Karpas-422 (cell line): Measurements from ENCODE around the gene MMS22L. TPM values are rescaled to one million over a fixed set of nuclear protein-coding genes. Genes with fewer than 3 reads are reported as not detected.

Source experiments
- DNase-seq: peaks from one replicate; pipeline ENCODE4 v3.0.0-alpha.2; 2015
- H2AFZ ChIP-seq: fragments of 200-600 bp; sonication (generic); 2 replicates; pipeline ENCODE4 v1.6.1; 2014; ENCODE audit warnings: antibody characterized with exemption, low read length, mixed read lengths
- H3K27ac ChIP-seq: fragments of 200-600 bp; sonication (generic); 2 replicates; pipeline ENCODE4 v1.5.1; 2014; ENCODE audit warnings: mild to moderate bottlenecking, low read length, moderate library complexity
- H3K27me3 ChIP-seq: fragments of 200-600 bp; sonication (generic); 2 replicates; pipeline ENCODE4 v1.6.1; 2014; ENCODE audit warnings: low read length, mixed read lengths
- H3K36me3 ChIP-seq: fragments of 200-600 bp; sonication (generic); 2 replicates; pipeline ENCODE4 v1.6.1; 2014; ENCODE audit warnings: low read length, mixed read lengths; ENCODE audit not compliant: insufficient read depth
- H3K4me1 ChIP-seq: fragments of 200-600 bp; sonication (generic); 2 replicates; pipeline ENCODE4 v1.6.1; 2014; ENCODE audit warnings: mild to moderate bottlenecking, low read length, mixed read lengths
- H3K4me2 ChIP-seq: fragments of 200-600 bp; sonication (generic); 2 replicates; pipeline ENCODE4 v1.6.1; 2014; ENCODE audit warnings: low read length, low read depth, mild to moderate bottlenecking; ENCODE audit not compliant: poor library complexity, severe bottlenecking
- H3K4me3 ChIP-seq: fragments of 200-600 bp; sonication (generic); 2 replicates; pipeline ENCODE4 v1.5.1; 2014; ENCODE audit warnings: mild to moderate bottlenecking, antibody characterized with exemption, low read length, mixed read lengths
- H3K79me2 ChIP-seq: fragments of 200-600 bp; sonication (generic); 2 replicates; pipeline ENCODE4 v1.6.1; 2014; ENCODE audit warnings: mild to moderate bottlenecking, low read length, mixed read lengths
- H3K9ac ChIP-seq: fragments of 200-600 bp; sonication (generic); 2 replicates; pipeline ENCODE4 v1.6.0; 2014; ENCODE audit warnings: low read length
- H3K9me2 ChIP-seq: fragments of 200-600 bp; sonication (generic), shearing (Covaris generic); replicated peaks from 2 replicates; pipeline ENCODE4 v1.6.0; 2014; ENCODE audit warnings: mild to moderate bottlenecking, low read length, moderate library complexity; ENCODE audit not compliant: insufficient read depth
- H3K9me3 ChIP-seq: fragments of 300-700, 200-600 bp; sonication (generic); 2 replicates; pipeline ENCODE4 v1.6.1; 2014; ENCODE audit warnings: low read length, mixed read lengths
- H4K20me1 ChIP-seq: fragments of 200-600 bp; sonication (generic); 2 replicates; pipeline ENCODE4 v1.6.1; 2014; ENCODE audit warnings: mild to moderate bottlenecking, antibody characterized with exemption, low read length, low read depth; ENCODE audit not compliant: insufficient read depth
- total RNA-seq: library from RNA; depleted of rRNA; stranded (reverse); fragments of >200 nt; shearing (Covaris generic); gene quantifications from 2 replicates; pipeline ENCODE4 v1.2.3, GENCODE V29; 2014; ENCODE audit warnings: low replicate concordance

MMS22L gene
- total RNA-seq, 1 experiment from 2014 or later: 50.4 TPM

GRCh38 chr6:97282238-97282725 is 734 bp downstream of the MMS22L start:
- peak overlapping the region; percentile 95 for H3K4me2 ChIP-seq
- H3K9me2 ChIP-seq: no peaks in the 10 kb centered on the region
- H3K79me2 ChIP-seq: peaks cover 59% of the 10 kb centered on the region
- H3K4me3 ChIP-seq: peak overlapping the region; percentile 92
- H3K27ac ChIP-seq: peak overlapping the region; percentile 34; the same call in 1 of the 2 replicates
- H3K4me1 ChIP-seq: peaks cover 22% of the 10 kb centered on the region
- no peaks in the 10 kb centered on the region for H3K27me3 ChIP-seq
- no peaks in the 10 kb centered on the region for H3K9me3 ChIP-seq
- peak overlapping the region; percentile 92; the same call in 1 of the 2 replicates for H2AFZ ChIP-seq
- peak overlapping the region; percentile 84 for H3K9ac ChIP-seq
- DNase-seq: peak; percentile 45
- H3K36me3 ChIP-seq: peaks cover 27% of the 10 kb centered on the region; the same call in 1 of the 2 replicates
- H4K20me1 ChIP-seq: no peaks in the 10 kb centered on the region

- no peak for DNase-seq
- H3K79me2 ChIP-seq: peaks cover 71% of the 10 kb centered on the region
- H3K9ac ChIP-seq: no peak overlapping the region
- no peaks in the 10 kb centered on the region for H3K27me3 ChIP-seq
- H4K20me1 ChIP-seq: no peaks in the 10 kb centered on the region
- H3K9me2 ChIP-seq: no peaks in the 10 kb centered on the region
- H2AFZ ChIP-seq: no peak overlapping the region
- H3K27ac ChIP-seq: no peak overlapping the region
- H3K4me3 ChIP-seq: peak overlapping the region; percentile 92
- H3K9me3 ChIP-seq: no peaks in the 10 kb centered on the region
- peak overlapping the region; percentile 95 for H3K4me2 ChIP-seq
- peaks cover 22% of the 10 kb centered on the region for H3K4me1 ChIP-seq
- peaks cover 38% of the 10 kb centered on the region; the same call in 1 of the 2 replicates for H3K36me3 ChIP-seq
Observed at GRCh38 chr6:97280766-97281165, 2.2 kb downstream of the MMS22L start.

- Histone ChIP-seq H3K36me3 (peaks cover 76% of the 10 kb centered on the region; the same call in 1 of the 2 replicates), H4K20me1 (no peaks in the 10 kb centered on the region), H3K79me2 (peaks cover 82% of the 10 kb centered on the region), H3K4me2 (no peak overlapping the region), H3K9me2 (no peaks in the 10 kb centered on the region), H3K27me3 (no peaks in the 10 kb centered on the region), H3K4me3 (no peak overlapping the region), H3K4me1 (peaks cover under 1% of the 10 kb centered on the region; the same call in 1 of the 2 replicates), H3K27ac (no peak overlapping the region), H3K9ac (no peak overlapping the region), H2AFZ (no peak overlapping the region), H3K9me3 (no peaks in the 10 kb centered on the region)
- DNase-seq: no peak
Observed at GRCh38 chr6:97275804-97276203, 7.2 kb downstream of the MMS22L start.

GRCh38 chr6:97269821-97270220 is 13.2 kb downstream of the MMS22L start:
- H3K27me3 ChIP-seq: no peaks in the 10 kb centered on the region
- H3K9me2 ChIP-seq: no peaks in the 10 kb centered on the region
- no peaks in the 10 kb centered on the region for H3K9me3 ChIP-seq
- no peak overlapping the region for H3K9ac ChIP-seq
- H3K36me3 ChIP-seq: peaks cover 91% of the 10 kb centered on the region
- no peak overlapping the region for H3K27ac ChIP-seq
- no peak overlapping the region for H2AFZ ChIP-seq
- peaks cover 3% of the 10 kb centered on the region; the same call in 1 of the 2 replicates for H3K4me1 ChIP-seq
- no peaks in the 10 kb centered on the region for H4K20me1 ChIP-seq
- DNase-seq: no peak
- H3K4me2 ChIP-seq: no peak overlapping the region
- H3K79me2 ChIP-seq: peaks cover 79% of the 10 kb centered on the region
- H3K4me3 ChIP-seq: no peak overlapping the region

GRCh38 chr6:97262676-97263075 is 20.3 kb downstream of the MMS22L start:
- H3K4me2 ChIP-seq: no peak overlapping the region
- peaks cover 35% of the 10 kb centered on the region for H3K79me2 ChIP-seq
- no peak overlapping the region for H2AFZ ChIP-seq
- no peak for DNase-seq
- H4K20me1 ChIP-seq: no peaks in the 10 kb centered on the region
- H3K9me3 ChIP-seq: no peaks in the 10 kb centered on the region
- H3K36me3 ChIP-seq: peaks cover 80% of the 10 kb centered on the region
- peak overlapping the region; percentile 72 for H3K27ac ChIP-seq
- peaks cover 11% of the 10 kb centered on the region for H3K4me1 ChIP-seq
- H3K27me3 ChIP-seq: no peaks in the 10 kb centered on the region
- H3K4me3 ChIP-seq: no peak overlapping the region
- H3K9ac ChIP-seq: no peak overlapping the region
- no peaks in the 10 kb centered on the region for H3K9me2 ChIP-seq

GRCh38 chr6:97246842-97247241 is 36.2 kb downstream of the MMS22L start:
- Histone ChIP-seq H3K4me2 (no peak overlapping the region), H3K79me2 (peaks cover 34% of the 10 kb centered on the region; the same call in 1 of the 2 replicates), H3K9me2 (no peaks in the 10 kb centered on the region; the same call in 1 of the 2 replicates), H2AFZ (no peak overlapping the region), H4K20me1 (no peaks in the 10 kb centered on the region), H3K36me3 (peaks cover 51% of the 10 kb centered on the region), H3K4me1 (no peaks in the 10 kb centered on the region), H3K27me3 (no peaks in the 10 kb centered on the region), H3K27ac (no peak overlapping the region), H3K4me3 (no peak overlapping the region), H3K9me3 (no peaks in the 10 kb centered on the region; the same call in 1 of the 2 replicates), H3K9ac (no peak overlapping the region)
- DNase-seq: no peak

- H3K9ac ChIP-seq: no peak overlapping the region
- no peaks in the 10 kb centered on the region; the same call in 1 of the 2 replicates for H3K9me2 ChIP-seq
- no peaks in the 10 kb centered on the region for H3K79me2 ChIP-seq
- H3K4me1 ChIP-seq: no peaks in the 10 kb centered on the region
- DNase-seq: no peak
- H2AFZ ChIP-seq: no peak overlapping the region
- no peaks in the 10 kb centered on the region; the same call in 1 of the 2 replicates for H3K9me3 ChIP-seq
- H3K4me3 ChIP-seq: no peak overlapping the region
- H3K4me2 ChIP-seq: no peak overlapping the region
- H3K36me3 ChIP-seq: peaks cover 25% of the 10 kb centered on the region
- H4K20me1 ChIP-seq: no peaks in the 10 kb centered on the region
- H3K27ac ChIP-seq: no peak overlapping the region
- H3K27me3 ChIP-seq: no peaks in the 10 kb centered on the region
Observed at GRCh38 chr6:97240222-97240621, 42.8 kb downstream of the MMS22L start.

GRCh38 chr6:97231911-97232310 is 51.1 kb downstream of the MMS22L start:
- H3K9me3 ChIP-seq: no peaks in the 10 kb centered on the region
- H3K9me2 ChIP-seq: no peaks in the 10 kb centered on the region
- peaks cover 20% of the 10 kb centered on the region for H3K79me2 ChIP-seq
- H3K4me1 ChIP-seq: peaks cover 15% of the 10 kb centered on the region
- H3K36me3 ChIP-seq: peaks cover 42% of the 10 kb centered on the region
- H2AFZ ChIP-seq: no peak overlapping the region
- H3K4me2 ChIP-seq: no peak overlapping the region
- H3K27me3 ChIP-seq: no peaks in the 10 kb centered on the region
- H4K20me1 ChIP-seq: no peaks in the 10 kb centered on the region
- no peak overlapping the region for H3K4me3 ChIP-seq
- no peak overlapping the region for H3K27ac ChIP-seq
- no peak overlapping the region for H3K9ac ChIP-seq
- no peak for DNase-seq
